Prostate gland (tissue), 2 donors: ENCODE results near the gene CADPS2.

ENCODE experiments used
- POLR2A ChIP-seq: fragments of 450-650 bp; IDR thresholded peaks from one replicate; pipeline ENCODE4 v1.6.1; 2016; ENCODE audit warnings: antibody characterized with exemption, mild to moderate bottlenecking
- POLR2AphosphoS5 ChIP-seq: sonication (generic); formaldehyde crosslinking; IDR thresholded peaks from one replicate; pipeline ENCODE4 v1.6.1; 2017; ENCODE audit warnings: antibody characterized with exemption
- TF ChIP-seq, protein P1 (sequence below), 4 experiments: fragments of 200-600 bp in 2 of 4; fragments of 450-650 bp in 2 of 4; sonication (generic) in 2 of 4; IDR thresholded peaks; 1 replicate in 3 of 4; 2 replicates in 1 of 4; pipeline ENCODE4 v1.5.1; 2016 to 2019; ENCODE audit warnings: antibody characterized with exemption in 4 of 4, mild to moderate bottlenecking in 2 of 4, moderate library complexity in 2 of 4

DNA sequence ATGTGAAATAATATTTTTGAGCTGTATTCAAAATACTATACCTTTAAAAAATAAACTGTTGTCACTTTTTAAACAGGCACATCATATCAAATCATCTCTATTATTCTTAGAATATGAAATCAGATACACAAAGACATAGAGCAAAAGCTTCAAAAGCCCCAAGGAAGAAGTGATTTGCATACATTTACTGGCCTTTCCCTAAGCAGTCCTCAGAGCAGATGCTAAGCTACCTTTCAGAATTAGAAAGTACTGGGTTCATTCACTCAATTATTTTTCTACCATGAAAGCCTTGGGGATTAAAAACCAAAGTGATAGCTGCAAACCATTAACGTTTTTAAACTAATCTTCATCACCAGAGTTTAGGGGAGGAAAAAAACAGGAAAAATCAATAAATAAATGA, 127.8 kb downstream of the CADPS2 start:
- TF ChIP-seq POLR2A, result no peak
- TF ChIP-seq, protein P1, sequence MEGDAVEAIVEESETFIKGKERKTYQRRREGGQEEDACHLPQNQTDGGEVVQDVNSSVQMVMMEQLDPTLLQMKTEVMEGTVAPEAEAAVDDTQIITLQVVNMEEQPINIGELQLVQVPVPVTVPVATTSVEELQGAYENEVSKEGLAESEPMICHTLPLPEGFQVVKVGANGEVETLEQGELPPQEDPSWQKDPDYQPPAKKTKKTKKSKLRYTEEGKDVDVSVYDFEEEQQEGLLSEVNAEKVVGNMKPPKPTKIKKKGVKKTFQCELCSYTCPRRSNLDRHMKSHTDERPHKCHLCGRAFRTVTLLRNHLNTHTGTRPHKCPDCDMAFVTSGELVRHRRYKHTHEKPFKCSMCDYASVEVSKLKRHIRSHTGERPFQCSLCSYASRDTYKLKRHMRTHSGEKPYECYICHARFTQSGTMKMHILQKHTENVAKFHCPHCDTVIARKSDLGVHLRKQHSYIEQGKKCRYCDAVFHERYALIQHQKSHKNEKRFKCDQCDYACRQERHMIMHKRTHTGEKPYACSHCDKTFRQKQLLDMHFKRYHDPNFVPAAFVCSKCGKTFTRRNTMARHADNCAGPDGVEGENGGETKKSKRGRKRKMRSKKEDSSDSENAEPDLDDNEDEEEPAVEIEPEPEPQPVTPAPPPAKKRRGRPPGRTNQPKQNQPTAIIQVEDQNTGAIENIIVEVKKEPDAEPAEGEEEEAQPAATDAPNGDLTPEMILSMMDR (IDR thresholded peaks at IDR 0.05), result no peak
- TF ChIP-seq POLR2AphosphoS5, result no peak
